Measurements from ENCODE around the gene LRRFIP1.

DNA sequence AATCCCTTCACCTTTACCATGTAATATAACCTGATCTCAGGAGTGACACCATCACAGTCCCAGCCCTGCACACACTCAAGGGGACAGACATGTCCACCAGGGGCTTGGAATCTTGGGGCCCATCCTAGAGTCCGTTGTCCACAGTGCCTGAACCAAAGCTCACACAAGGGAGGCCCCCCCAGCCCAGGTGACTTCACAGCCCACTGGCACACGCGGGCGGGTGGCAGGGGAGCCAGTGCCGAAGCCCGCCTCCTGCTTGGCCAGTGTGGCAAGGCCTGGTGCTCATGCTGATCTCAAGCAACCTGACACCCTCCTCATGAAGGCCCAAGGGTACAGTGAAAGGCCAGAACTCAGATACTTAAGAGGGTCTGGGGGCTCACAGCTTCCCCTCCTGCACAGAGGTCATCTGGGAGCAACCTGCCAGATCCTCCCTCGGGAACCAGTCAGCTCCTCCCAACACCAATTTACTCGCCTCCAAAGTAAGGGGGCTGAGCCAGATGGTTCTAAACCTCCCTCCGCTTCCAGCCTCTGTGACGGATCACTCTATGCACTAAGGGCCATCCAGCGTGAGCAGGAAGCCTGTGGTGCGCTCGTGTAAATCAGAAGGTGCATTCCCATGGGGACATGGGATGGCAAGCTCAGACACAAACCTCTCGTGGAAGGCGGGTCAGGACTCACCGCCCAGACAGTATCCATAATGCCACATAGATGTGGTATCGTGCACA is 33.6 kb upstream of the LRRFIP1 start:
- TF ChIP-seq MXI1 (IDR thresholded peaks at IDR 0.05; ENCODE audit: low read depth, low read length) (no peak), FOXK2 (IDR thresholded peaks at IDR 0.05) (no peak), ZNF384 (IDR thresholded peaks at IDR 0.05; ENCODE audit: borderline replicate concordance, low read depth, low read length) (no peak), SREBF2 (IDR thresholded peaks at IDR 0.05; ENCODE audit: low read length) (no peak), CEBPB (IDR thresholded peaks at IDR 0.05; ENCODE audit: borderline replicate concordance in 1 of 2, low read depth in 2 of 2, low read length in 2 of 2) (no peak), POLR2AphosphoS2 (IDR thresholded peaks at IDR 0.05; ENCODE audit: low read depth, low read length) (no peak), FOXM1 (IDR thresholded peaks at IDR 0.05; ENCODE audit: low read depth, low read length) (no peak), RBBP5 (conservative IDR thresholded peaks at IDR 0.05) (no peak), POLR2A (IDR thresholded peaks at IDR 0.05; ENCODE audit: low read depth, low read length) (no peak), YY1 (IDR thresholded peaks at IDR 0.05; ENCODE audit: low read depth, low read length) (no peak), ZNF687 (IDR thresholded peaks at IDR 0.05) (no peak)
- TF ChIP-seq, protein P1, sequence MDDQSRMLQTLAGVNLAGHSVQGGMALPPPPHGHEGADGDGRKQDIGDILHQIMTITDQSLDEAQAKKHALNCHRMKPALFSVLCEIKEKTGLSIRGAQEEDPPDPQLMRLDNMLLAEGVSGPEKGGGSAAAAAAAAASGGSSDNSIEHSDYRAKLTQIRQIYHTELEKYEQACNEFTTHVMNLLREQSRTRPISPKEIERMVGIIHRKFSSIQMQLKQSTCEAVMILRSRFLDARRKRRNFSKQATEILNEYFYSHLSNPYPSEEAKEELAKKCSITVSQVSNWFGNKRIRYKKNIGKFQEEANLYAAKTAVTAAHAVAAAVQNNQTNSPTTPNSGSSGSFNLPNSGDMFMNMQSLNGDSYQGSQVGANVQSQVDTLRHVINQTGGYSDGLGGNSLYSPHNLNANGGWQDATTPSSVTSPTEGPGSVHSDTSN (IDR thresholded peaks at IDR 0.05; ENCODE audit: insufficient replicate concordance, low read depth, low read length), result no peak
- TF ChIP-seq, protein P2, sequence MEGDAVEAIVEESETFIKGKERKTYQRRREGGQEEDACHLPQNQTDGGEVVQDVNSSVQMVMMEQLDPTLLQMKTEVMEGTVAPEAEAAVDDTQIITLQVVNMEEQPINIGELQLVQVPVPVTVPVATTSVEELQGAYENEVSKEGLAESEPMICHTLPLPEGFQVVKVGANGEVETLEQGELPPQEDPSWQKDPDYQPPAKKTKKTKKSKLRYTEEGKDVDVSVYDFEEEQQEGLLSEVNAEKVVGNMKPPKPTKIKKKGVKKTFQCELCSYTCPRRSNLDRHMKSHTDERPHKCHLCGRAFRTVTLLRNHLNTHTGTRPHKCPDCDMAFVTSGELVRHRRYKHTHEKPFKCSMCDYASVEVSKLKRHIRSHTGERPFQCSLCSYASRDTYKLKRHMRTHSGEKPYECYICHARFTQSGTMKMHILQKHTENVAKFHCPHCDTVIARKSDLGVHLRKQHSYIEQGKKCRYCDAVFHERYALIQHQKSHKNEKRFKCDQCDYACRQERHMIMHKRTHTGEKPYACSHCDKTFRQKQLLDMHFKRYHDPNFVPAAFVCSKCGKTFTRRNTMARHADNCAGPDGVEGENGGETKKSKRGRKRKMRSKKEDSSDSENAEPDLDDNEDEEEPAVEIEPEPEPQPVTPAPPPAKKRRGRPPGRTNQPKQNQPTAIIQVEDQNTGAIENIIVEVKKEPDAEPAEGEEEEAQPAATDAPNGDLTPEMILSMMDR (IDR thresholded peaks at IDR 0.05 in 2 of 3, conservative IDR thresholded peaks at IDR 0.05 in 1 of 3; ENCODE audit: control insufficient read depth in 2 of 3, extremely low read depth in 1 of 3, insufficient read depth in 1 of 3, low read depth in 3 of 3, low read length in 3 of 3), result no peak

All from GM12878 (cell line).